ENCODE results near the gene LCE4A.

- TF ChIP-seq CTCF (IDR thresholded peaks at IDR 0.05) (no peak), POLR2AphosphoS5 (IDR thresholded peaks at IDR 0.05) (no peak), POLR2A (IDR thresholded peaks at IDR 0.05; ENCODE audit: low read depth) (no peak), EP300 (IDR thresholded peaks at IDR 0.05) (no peak)
Observed at GRCh38 chr1:152758636-152759035, 50.7 kb downstream of the LCE4A start.

All from esophagus muscularis mucosa (tissue), 4 donors.